ENCODE results near the gene CGGBP1.
"Not testable (repeated sequence)": the region's sequence is repeated elsewhere in the genome, so short reads cannot be mapped to it uniquely, and the experiment has no call there.

The CGGBP1 gene

GRCh38 chr3:88033808-88034207 lies 25.0 kb downstream of the CGGBP1 start:
- DNase-seq = peak; percentile 7

GRCh38 chr3:88033079-88033478 lies 25.7 kb downstream of the CGGBP1 start:
- DNase-seq = no peak

- no peak for DNase-seq
These were observed 26.6 kb downstream of the CGGBP1 start for GRCh38 chr3:88032245-88032644.

- peak; percentile 17 for DNase-seq
These were observed 27.1 kb downstream of the CGGBP1 start for GRCh38 chr3:88031642-88032077.

GRCh38 chr3:88030210-88030609 lies 28.6 kb downstream of the CGGBP1 start:
- no peak for DNase-seq

- DNase-seq = no peak
These were observed 29.9 kb downstream of the CGGBP1 start for GRCh38 chr3:88028876-88029275.

GRCh38 chr3:88025001-88025552 lies 33.7 kb downstream of the CGGBP1 start:
- DNase-seq = no peak

GRCh38 chr3:88019024-88019423 lies 39.8 kb downstream of the CGGBP1 start:
- no peak for DNase-seq

GRCh38 chr3:88015656-88016055 lies 43.1 kb downstream of the CGGBP1 start:
- not testable (repeated sequence) for DNase-seq

GRCh38 chr3:88013592-88013991 lies 45.2 kb downstream of the CGGBP1 start:
- DNase-seq = no peak

- no peak for DNase-seq
These were observed 48.0 kb downstream of the CGGBP1 start for GRCh38 chr3:88010810-88011209.

GRCh38 chr3:88009066-88009465 lies 49.7 kb downstream of the CGGBP1 start:
- DNase-seq = no peak

- no peak for DNase-seq
These were observed 53.7 kb downstream of the CGGBP1 start for GRCh38 chr3:88005066-88005465.

GRCh38 chr3:88003115-88003755 lies 55.6 kb downstream of the CGGBP1 start:
- peak; percentile 32 for DNase-seq

GRCh38 chr3:88002448-88002847 lies 56.4 kb downstream of the CGGBP1 start:
- DNase-seq = no peak

Data from retina (tissue), 1 donor.